ENCODE data around the gene PRKCA.

PRKCA gene

DNA sequence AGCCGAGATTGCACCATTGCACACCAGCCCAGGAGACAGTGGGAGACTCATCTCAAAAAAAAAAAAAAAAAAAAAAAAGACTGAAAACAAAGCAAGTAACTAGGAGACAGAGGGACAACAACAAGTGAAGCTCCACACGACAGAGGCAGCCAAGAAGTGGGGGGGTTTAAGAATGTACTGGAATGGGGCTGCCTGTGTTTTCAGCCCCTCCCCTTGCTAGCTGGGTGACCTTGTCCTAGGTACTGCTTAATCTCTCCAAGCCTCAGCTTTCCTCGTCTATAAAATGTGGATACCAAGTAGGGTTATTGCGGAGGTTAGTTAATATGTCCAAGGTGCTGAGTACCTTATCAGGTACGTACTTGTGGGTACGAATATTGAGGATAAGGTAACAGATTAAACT, 368.7 kb downstream of the PRKCA start:
- DNase-seq (ENCODE audit: low read depth in 4 of 4, low spot score in 1 of 4): no peak

GRCh38 chr17:66673668-66674276, 371.4 kb downstream of the PRKCA start:
- DNase-seq (ENCODE audit: low read depth in 4 of 4, low spot score in 1 of 4): peak in 2 of 4 experiments; percentile 13 to 16

GRCh38 chr17:66675273-66675990, 373.0 kb downstream of the PRKCA start:
- DNase-seq (ENCODE audit: low read depth in 4 of 4, low spot score in 1 of 4): no peak

- DNase-seq (ENCODE audit: low read depth in 4 of 4, low spot score in 1 of 4): no peak
These were observed 373.6 kb downstream of the PRKCA start for GRCh38 chr17:66675991-66676371.

- no peak for DNase-seq (ENCODE audit: low read depth in 4 of 4, low spot score in 1 of 4)
These were observed 374.0 kb downstream of the PRKCA start for GRCh38 chr17:66676421-66676820.

DNA sequence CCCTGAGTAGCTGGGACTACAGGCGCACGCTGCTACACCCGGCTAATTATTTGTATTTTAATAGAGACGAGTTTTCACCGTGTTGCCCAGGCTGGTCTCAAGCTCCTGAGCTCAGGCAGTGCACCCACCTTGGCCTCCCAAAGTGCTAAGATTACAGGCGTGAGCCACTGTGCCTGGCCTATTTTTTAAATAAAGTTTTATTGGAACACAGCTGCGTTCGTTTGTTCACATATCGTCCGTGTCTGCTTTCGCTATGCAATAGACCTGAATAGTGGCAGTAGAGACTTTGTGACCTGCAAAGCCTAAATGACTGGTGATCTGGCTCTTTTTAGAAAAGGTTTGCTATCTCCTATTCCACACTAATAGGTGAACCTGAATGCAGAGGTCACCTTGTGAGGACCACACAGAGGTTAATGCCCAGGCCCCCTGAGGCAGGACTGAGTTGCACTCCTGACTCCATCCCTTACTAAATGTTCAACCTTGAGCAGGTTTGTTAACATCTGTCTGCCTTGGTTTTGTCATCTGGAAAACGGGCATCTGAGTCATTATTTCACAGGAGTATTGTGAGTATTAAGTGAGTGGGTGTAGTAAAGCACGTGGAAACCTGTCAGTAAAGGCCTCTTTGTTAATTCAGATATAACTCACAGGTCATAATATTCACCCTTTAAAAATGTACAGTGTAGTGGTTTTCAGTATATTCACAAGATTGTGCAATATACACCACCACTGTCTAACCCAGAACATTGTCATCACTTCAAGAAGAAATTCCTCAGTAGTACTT, 375.0 kb downstream of the PRKCA start:
- no peak for DNase-seq (ENCODE audit: low read depth in 4 of 4, low spot score in 1 of 4)

- DNase-seq (ENCODE audit: low read depth in 4 of 4, low spot score in 1 of 4): no peak
These were observed 375.6 kb downstream of the PRKCA start for GRCh38 chr17:66678061-66678460.

GRCh38 chr17:66678827-66679226, 376.4 kb downstream of the PRKCA start:
- DNase-seq (ENCODE audit: low read depth in 4 of 4, low spot score in 1 of 4): no peak

DNA sequence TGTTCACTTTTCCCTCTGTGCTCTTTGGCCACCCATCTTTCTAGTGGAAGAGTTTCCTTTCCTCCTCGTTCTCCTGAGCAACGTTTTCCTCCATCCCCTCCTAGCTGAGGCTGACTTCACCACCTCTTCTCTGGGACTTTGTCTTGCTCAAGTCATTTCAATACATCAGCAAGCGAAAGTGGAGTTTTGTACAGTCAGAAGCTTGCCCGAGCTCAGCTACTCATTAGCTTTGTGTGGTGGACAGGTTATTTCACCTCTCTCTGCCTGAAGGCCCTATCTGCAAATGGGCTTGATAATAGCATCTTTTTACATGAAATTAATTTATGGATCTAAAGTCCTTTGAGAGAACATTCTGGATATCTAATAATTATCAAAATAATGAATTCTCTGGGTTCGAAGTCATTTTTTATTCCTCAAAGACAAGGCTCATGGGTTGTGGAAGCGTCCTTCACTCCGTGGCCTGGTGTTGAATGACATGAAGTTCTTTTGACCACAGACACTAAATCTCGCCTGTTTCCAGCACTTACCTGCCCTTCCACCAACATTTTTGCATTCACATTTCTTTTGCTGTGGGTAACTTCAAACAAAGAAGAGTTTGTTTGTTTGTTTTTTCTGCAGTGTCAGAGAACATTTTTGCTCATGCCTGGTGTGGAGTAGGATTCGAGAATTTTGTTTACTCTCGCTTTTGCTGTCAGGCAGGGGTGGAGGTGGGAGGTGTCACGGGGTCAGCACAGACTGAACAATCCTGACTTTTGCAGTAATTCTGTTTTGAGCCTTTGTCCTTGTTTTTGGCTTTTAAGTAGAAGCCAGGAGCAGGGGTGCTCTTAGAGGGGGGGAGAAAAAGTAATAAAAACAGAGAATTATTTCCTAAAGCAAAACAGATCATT, 377.5 kb downstream of the PRKCA start:
- no peak for DNase-seq (ENCODE audit: low read depth in 4 of 4, low spot score in 1 of 4)

GRCh38 chr17:66682283-66682682, 379.9 kb downstream of the PRKCA start:
- DNase-seq (ENCODE audit: low read depth in 4 of 4, low spot score in 1 of 4): no peak

GRCh38 chr17:66684261-66684660, 381.8 kb downstream of the PRKCA start:
- no peak for DNase-seq (ENCODE audit: low read depth in 4 of 4, low spot score in 1 of 4)

GRCh38 chr17:66684731-66685130, 382.3 kb downstream of the PRKCA start:
- DNase-seq (ENCODE audit: low read depth in 4 of 4, low spot score in 1 of 4): no peak

GRCh38 chr17:66686601-66687000, 384.2 kb downstream of the PRKCA start:
- DNase-seq (ENCODE audit: low read depth in 4 of 4, low spot score in 1 of 4): no peak

DNA sequence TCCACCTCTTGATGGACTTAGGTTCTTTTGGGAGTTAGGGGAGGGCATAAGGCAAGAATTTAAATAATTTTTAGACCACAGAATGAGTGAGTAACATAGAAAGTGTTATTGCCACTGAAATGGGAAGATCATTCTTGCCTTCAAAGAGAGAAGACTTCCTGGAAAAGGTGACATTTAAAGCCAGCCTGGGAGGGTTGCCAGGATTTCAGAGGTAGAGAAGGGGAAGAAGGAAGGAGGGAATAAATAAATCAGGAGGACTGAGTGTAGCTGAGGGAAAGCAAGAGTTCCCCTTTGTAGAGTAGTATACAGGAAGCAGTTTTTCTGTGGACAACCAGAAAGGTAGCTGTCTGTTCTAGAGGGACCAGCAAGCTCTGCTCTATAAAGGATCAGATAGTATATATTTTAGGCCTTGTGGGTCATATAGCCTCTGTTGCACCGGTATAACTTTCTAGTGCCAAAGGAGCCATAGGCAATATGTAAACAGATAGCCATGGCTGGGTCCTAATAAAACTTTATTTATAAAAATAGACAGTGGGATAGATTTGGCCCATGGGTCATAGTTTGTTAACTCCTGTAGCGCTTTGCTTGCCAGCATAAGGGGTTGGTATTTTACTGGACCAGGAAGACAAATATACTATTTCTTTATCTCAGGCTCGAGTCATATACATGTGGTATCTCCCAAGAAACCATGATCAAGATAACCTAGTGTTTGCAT, 385.3 kb downstream of the PRKCA start:
- no peak for DNase-seq (ENCODE audit: low read depth in 4 of 4, low spot score in 1 of 4)

GRCh38 chr17:66689221-66689620, 386.8 kb downstream of the PRKCA start:
- DNase-seq (ENCODE audit: low read depth in 4 of 4, low spot score in 1 of 4): no peak

GRCh38 chr17:66690166-66690565, 387.8 kb downstream of the PRKCA start:
- no peak for DNase-seq (ENCODE audit: low read depth in 4 of 4, low spot score in 1 of 4)

GRCh38 chr17:66691644-66692420, 389.4 kb downstream of the PRKCA start:
- DNase-seq (ENCODE audit: low read depth in 4 of 4, low spot score in 1 of 4): no peak

GRCh38 chr17:66692421-66692690, 389.9 kb downstream of the PRKCA start:
- DNase-seq (ENCODE audit: low read depth in 4 of 4, low spot score in 1 of 4): no peak

GRCh38 chr17:66695098-66695497, 392.7 kb downstream of the PRKCA start:
- DNase-seq (ENCODE audit: low read depth in 4 of 4, low spot score in 1 of 4): no peak

- no peak for DNase-seq (ENCODE audit: low read depth in 4 of 4, low spot score in 1 of 4)
These were observed 395.9 kb downstream of the PRKCA start for GRCh38 chr17:66698270-66698669.

All from stimulated activated CD4-positive, alpha-beta T cell treated with anti-CD3 and anti-CD28 coated beads, Interleukin-1b, Interleukin-23, amount 100 ng/mL, for 24 hours (primary cell).